ENCODE data around the gene CEACAM16.

- no peak for TF ChIP-seq CTCF (IDR thresholded peaks at IDR 0.05; ENCODE audit: insufficient read depth, low read length)
- no peak for TF ChIP-seq REST (IDR thresholded peaks at IDR 0.05; ENCODE audit: insufficient replicate concordance, low read depth)
- TF ChIP-seq POLR2AphosphoS5 (IDR thresholded peaks at IDR 0.05; ENCODE audit: low read depth), result no peak
- TF ChIP-seq GABPA (IDR thresholded peaks at IDR 0.05; ENCODE audit: low read depth), result no peak
- no peak for TF ChIP-seq SPI1 (IDR thresholded peaks at IDR 0.05; ENCODE audit: borderline replicate concordance, low read depth)
Observed at GRCh38 chr19:44708940-44709339, 10.0 kb downstream of the CEACAM16 start.
